ENCODE results near the gene FCGR2B.

The FCGR2B gene

GRCh38 chr1:161710560-161710959 lies 47.6 kb downstream of the FCGR2B start:
- DNase-seq (ENCODE audit: low read depth), result no peak
- no peak for TF ChIP-seq CTCF (conservative IDR thresholded peaks at IDR 0.05; ENCODE audit: control insufficient read depth, insufficient read depth, low read depth, low read length)
- no peak overlapping the region for H3K4me3 ChIP-seq (ENCODE audit: control insufficient read depth, low read depth, low read length)

GRCh38 chr1:161718559-161719324 lies 55.8 kb downstream of the FCGR2B start:
- no peak for TF ChIP-seq CTCF (conservative IDR thresholded peaks at IDR 0.05; ENCODE audit: control insufficient read depth, insufficient read depth, low read depth, low read length)
- no peak for DNase-seq (ENCODE audit: low read depth)
- H3K4me3 ChIP-seq (ENCODE audit: control insufficient read depth, low read depth, low read length), result no peak overlapping the region

- no peak overlapping the region for H3K4me3 ChIP-seq (ENCODE audit: control insufficient read depth, low read depth, low read length)
- no peak for DNase-seq (ENCODE audit: low read depth)
- TF ChIP-seq CTCF (conservative IDR thresholded peaks at IDR 0.05; ENCODE audit: control insufficient read depth, insufficient read depth, low read depth, low read length), result no peak
These were observed 56.3 kb downstream of the FCGR2B start for GRCh38 chr1:161719325-161719611.

- TF ChIP-seq CTCF (conservative IDR thresholded peaks at IDR 0.05; ENCODE audit: control insufficient read depth, insufficient read depth, low read depth, low read length), result no peak
- no peak overlapping the region for H3K4me3 ChIP-seq (ENCODE audit: control insufficient read depth, low read depth, low read length)
- no peak for DNase-seq (ENCODE audit: low read depth)
These were observed 57.5 kb downstream of the FCGR2B start for GRCh38 chr1:161720422-161720821.

- no peak within 1 kb of the TSS for H3K4me3 ChIP-seq (ENCODE audit: control insufficient read depth, low read depth, low read length)
- no peak for DNase-seq (ENCODE audit: low read depth)
- no peak for TF ChIP-seq CTCF (conservative IDR thresholded peaks at IDR 0.05; ENCODE audit: control insufficient read depth, insufficient read depth, low read depth, low read length)
These were observed 58.2 kb downstream of the FCGR2B start, which contains the start of gene FCRLB for GRCh38 chr1:161720956-161721737. Gene FCRLB (plus strand): TSS chr1:161721544. CDS start chr1:161722673, 1,129 bp downstream.

GRCh38 chr1:161721738-161722343 lies 58.9 kb downstream of the FCGR2B start:
- no peak for TF ChIP-seq CTCF (conservative IDR thresholded peaks at IDR 0.05; ENCODE audit: control insufficient read depth, insufficient read depth, low read depth, low read length)
- no peak overlapping the region for H3K4me3 ChIP-seq (ENCODE audit: control insufficient read depth, low read depth, low read length)
- peak; percentile 97 for DNase-seq (ENCODE audit: low read depth)
